ENCODE data around the gene HSPA12B.

- TF ChIP-seq ZNF8 (CRISPR knock-in tag; IDR thresholded peaks at IDR 0.05) (no peak), GLIS3 (CRISPR knock-in tag; IDR thresholded peaks at IDR 0.05) (no peak), CREB5 (CRISPR knock-in tag; IDR thresholded peaks at IDR 0.05; ENCODE audit: low read depth) (no peak), BACH2 (CRISPR knock-in tag; IDR thresholded peaks at IDR 0.05; ENCODE audit: borderline replicate concordance) (no peak), ZNF565 (CRISPR knock-in tag; conservative IDR thresholded peaks at IDR 0.05; ENCODE audit: low read depth) (no peak), CSDC2 (CRISPR knock-in tag; IDR thresholded peaks at IDR 0.05) (no peak), ZFP30 (CRISPR knock-in tag; IDR thresholded peaks at IDR 0.05) (no peak), ISL1 (CRISPR knock-in tag; IDR thresholded peaks at IDR 0.05) (no peak), SNAI2 (CRISPR knock-in tag; IDR thresholded peaks at IDR 0.05) (no peak), ARNTL (CRISPR knock-in tag; IDR thresholded peaks at IDR 0.05; ENCODE audit: borderline replicate concordance, low read depth) (no peak)
Observed at GRCh38 chr20:3766422-3767109, 34.1 kb downstream of the HSPA12B start.

Data from SK-N-SH treated with all-trans-retinoic acid at 6 μM for 48 hours (cell line).